Measurements from ENCODE around the gene IFNAR1.

The IFNAR1 gene

GRCh38 chr21:33324291-33325221 is at the start of gene IFNAR1:
TSS of gene IFNAR1 (plus strand) at chr21:33324970. CDS start at chr21:33325056, 86 bp downstream.
- peak; percentile 97 for DNase-seq

GRCh38 chr21:33278721-33279120 is 46.0 kb upstream of the IFNAR1 start:
- no peak for DNase-seq

GRCh38 chr21:33279330-33279820 is 45.4 kb upstream of the IFNAR1 start:
- no peak for DNase-seq

- DNase-seq: no peak
Observed at GRCh38 chr21:33281096-33281652, 43.6 kb upstream of the IFNAR1 start.

- no peak for DNase-seq
Observed at GRCh38 chr21:33283203-33283602, 41.6 kb upstream of the IFNAR1 start.

- no peak for DNase-seq
Observed at GRCh38 chr21:33286076-33286475, 38.7 kb upstream of the IFNAR1 start.

GRCh38 chr21:33286600-33287456 is 37.9 kb upstream of the IFNAR1 start:
- no peak for DNase-seq

- DNase-seq: no peak
Observed at GRCh38 chr21:33289199-33289819, 35.5 kb upstream of the IFNAR1 start.

GRCh38 chr21:33290441-33290840 is 34.3 kb upstream of the IFNAR1 start:
- DNase-seq: no peak

- DNase-seq: no peak
Observed at GRCh38 chr21:33291686-33292085, 33.1 kb upstream of the IFNAR1 start.

GRCh38 chr21:33292724-33293123 is 32.0 kb upstream of the IFNAR1 start:
- DNase-seq: no peak

GRCh38 chr21:33293136-33293535 is 31.6 kb upstream of the IFNAR1 start:
- no peak for DNase-seq

- no peak for DNase-seq
Observed at GRCh38 chr21:33293811-33294216, 31.0 kb upstream of the IFNAR1 start.

GRCh38 chr21:33296156-33296555 is 28.6 kb upstream of the IFNAR1 start:
- DNase-seq: no peak

GRCh38 chr21:33299181-33299752 is 25.5 kb upstream of the IFNAR1 start:
- no peak for DNase-seq

GRCh38 chr21:33300701-33301631 is 23.8 kb upstream of the IFNAR1 start:
- DNase-seq: no peak

- no peak for DNase-seq
Observed at GRCh38 chr21:33301632-33302002, 23.2 kb upstream of the IFNAR1 start.

GRCh38 chr21:33302055-33302454 is 22.7 kb upstream of the IFNAR1 start:
- DNase-seq: no peak

- DNase-seq: no peak
Observed at GRCh38 chr21:33302796-33303195, 22.0 kb upstream of the IFNAR1 start.

GRCh38 chr21:33305344-33305671 is 19.5 kb upstream of the IFNAR1 start:
- DNase-seq: no peak

- no peak for DNase-seq
Observed at GRCh38 chr21:33305938-33306337, 18.8 kb upstream of the IFNAR1 start.
